HG03025 (cell line): ENCODE data around the gene USP12.

Experiments used
- ATAC-seq: cut with Tn5 transposase; IDR thresholded peaks from one replicate; pipeline ENCODE4 v1.9.1; 2021; ENCODE audit warnings: mild to moderate bottlenecking, moderate library complexity; ENCODE audit not compliant: unreplicated experiment, low FRiP score

The USP12 gene

GRCh38 chr13:27041341-27041740 lies 130.3 kb downstream of the USP12 start:
- ATAC-seq: no peak

GRCh38 chr13:27040826-27041108 lies 130.8 kb downstream of the USP12 start:
- no peak for ATAC-seq

- ATAC-seq: no peak
Observed at GRCh38 chr13:27039171-27039701, 132.4 kb downstream of the USP12 start.

- no peak for ATAC-seq
Observed at GRCh38 chr13:27038323-27038722, 133.3 kb downstream of the USP12 start.

- ATAC-seq: no peak
Observed at GRCh38 chr13:27037571-27037970, 134.0 kb downstream of the USP12 start.

- ATAC-seq: no peak
Observed at GRCh38 chr13:27037171-27037570, 134.4 kb downstream of the USP12 start.

- ATAC-seq: no peak
Observed at GRCh38 chr13:27036236-27036981, 135.2 kb downstream of the USP12 start.

- ATAC-seq: no peak
Observed at GRCh38 chr13:27035892-27036235, 135.7 kb downstream of the USP12 start.

GRCh38 chr13:27034678-27035111 lies 136.9 kb downstream of the USP12 start:
- ATAC-seq: no peak

- no peak for ATAC-seq
Observed at GRCh38 chr13:27028683-27029480, 142.7 kb downstream of the USP12 start.

GRCh38 chr13:27027086-27027667 lies 144.4 kb downstream of the USP12 start:
- no peak for ATAC-seq

- no peak for ATAC-seq
Observed at GRCh38 chr13:27026396-27026795, 145.2 kb downstream of the USP12 start.

GRCh38 chr13:27024776-27025492 lies 146.7 kb downstream of the USP12 start:
- ATAC-seq: no peak

- ATAC-seq: no peak
Observed at GRCh38 chr13:27024074-27024461, 147.5 kb downstream of the USP12 start.

- no peak for ATAC-seq
Observed at GRCh38 chr13:27023385-27024073, 148.1 kb downstream of the USP12 start.

- ATAC-seq: no peak
Observed at GRCh38 chr13:27022571-27023311, 148.9 kb downstream of the USP12 start.

- no peak for ATAC-seq
Observed at GRCh38 chr13:27020415-27020814, 151.2 kb downstream of the USP12 start.

GRCh38 chr13:27018882-27019281 lies 152.7 kb downstream of the USP12 start:
- no peak for ATAC-seq

- ATAC-seq: no peak
Observed at GRCh38 chr13:27018344-27018861, 153.2 kb downstream of the USP12 start.
